ENCODE data around the gene NUAK1.

GRCh38 chr12:106019144-106019543, 119.6 kb downstream of the NUAK1 start:
- TF ChIP-seq CTCF (conservative IDR thresholded peaks at IDR 0.05) (no peak), ZFX (IDR thresholded peaks at IDR 0.05) (no peak)

Measured in C4-2B (cell line).